IMR-90 (cell line): Measurements from ENCODE around the gene UNC13A. TPM values are rescaled to one million over a fixed set of nuclear protein-coding genes. Genes with fewer than 3 reads are reported as not detected.

Source experiments
- ATAC-seq: fragments of 200-7000 bp; cut with Tn5 transposase; 2 replicates; pipeline ENCODE4 v1.9.1; 2020; ENCODE audit warnings: low read depth, mild to moderate bottlenecking, moderate library complexity
- BruUV-seq: library from RNA; stranded (reverse); fragments of 400-500 nt; replicated peaks from 2 replicates; lab custom pipeline; 2021; lab: Mats Ljungman, UMichigan
- CTCF ChIA-PET: fragments of 300-600 bp; formaldehyde crosslinking; extraction: SDS; loops from one replicate; lab custom pipeline; 2021; ENCODE audit warnings: antibody characterized with exemption; lab: Yijun Ruan, JAX
- POLR2A ChIA-PET: fragments of 300-600 bp; sonication (Branson Sonifier 250); formaldehyde crosslinking; loops from one replicate; lab custom pipeline; 2022; ENCODE audit warnings: antibody characterized with exemption; ENCODE audit not compliant: unreplicated experiment; lab: Charles Lee
- DNase-seq: peaks from one replicate; pipeline ENCODE4 v3.0.0; 2013
- H2AFZ ChIP-seq: replicated peaks from 2 replicates; pipeline ENCODE3; 2013; ENCODE audit warnings: low read length, mild to moderate bottlenecking; ENCODE audit not compliant: poor library complexity
- H2AK5ac ChIP-seq: 2 replicates; pipeline ENCODE4 v1.6.1; 2013; ENCODE audit warnings: low read depth, low read length, inconsistent platforms
- H2AK9ac ChIP-seq: replicated peaks from 2 replicates; pipeline ENCODE3; 2013; ENCODE audit warnings: mild to moderate bottlenecking, low read depth, low read length, moderate library complexity; ENCODE audit not compliant: poor library complexity
- H2BK120ac ChIP-seq: 2 replicates; pipeline ENCODE4 v1.6.1; 2013; ENCODE audit warnings: low read depth, low read length, inconsistent platforms
- H2BK15ac ChIP-seq: 3 replicates; pipeline ENCODE4 v1.6.1; 2013; ENCODE audit warnings: low read depth, low read length, inconsistent platforms
- H2BK20ac ChIP-seq: 2 replicates; pipeline ENCODE4 v1.6.1; 2013; ENCODE audit warnings: low read depth, mild to moderate bottlenecking, inconsistent platforms, low read length, moderate library complexity
- H2BK5ac ChIP-seq: 2 replicates; pipeline ENCODE4 v1.6.1; 2013; ENCODE audit warnings: mild to moderate bottlenecking, low read depth, low read length, inconsistent platforms; ENCODE audit not compliant: poor library complexity, severe bottlenecking
- H3K14ac ChIP-seq: replicated peaks from 2 replicates; pipeline ENCODE4 v1.6.1; 2013; ENCODE audit warnings: low read depth, low read length, inconsistent platforms
- H3K18ac ChIP-seq: 2 replicates; pipeline ENCODE4 v1.6.1; 2013; ENCODE audit warnings: low read depth, low read length, control low read depth
- H3K23ac ChIP-seq: 2 replicates; pipeline ENCODE4 v1.6.1; 2013; ENCODE audit warnings: low read depth, low read length, inconsistent platforms
- H3K27ac ChIP-seq: 2 replicates; pipeline ENCODE4 v1.5.1; 2013; ENCODE audit warnings: mild to moderate bottlenecking, control low read depth, low read length; ENCODE audit not compliant: insufficient read depth
- H3K27me3 ChIP-seq: 2 replicates; pipeline ENCODE4 v1.6.1; 2013; ENCODE audit warnings: low read length; ENCODE audit not compliant: control insufficient read depth, insufficient read depth
- H3K36me3 ChIP-seq: 2 replicates; pipeline ENCODE4 v1.6.1; 2013; ENCODE audit warnings: low read length, mixed read lengths; ENCODE audit not compliant: control insufficient read depth, insufficient read depth
- H3K4ac ChIP-seq: 2 replicates; pipeline ENCODE4 v1.6.1; 2013; ENCODE audit warnings: low read depth, low read length, inconsistent platforms
- H3K4me1 ChIP-seq: 2 replicates; pipeline ENCODE4 v1.6.1; 2013; ENCODE audit warnings: low read length, mixed read lengths; ENCODE audit not compliant: control insufficient read depth, insufficient read depth
- H3K4me2 ChIP-seq: 2 replicates; pipeline ENCODE4 v1.6.1; 2013; ENCODE audit warnings: low read depth, mild to moderate bottlenecking, control low read depth, low read length, moderate library complexity
- H3K4me3 ChIP-seq: 2 replicates; pipeline ENCODE4 v1.5.1; 2013; ENCODE audit warnings: low read depth, mild to moderate bottlenecking, control low read depth, low read length, moderate library complexity; ENCODE audit not compliant: insufficient read depth
- H3K56ac ChIP-seq: 2 replicates; pipeline ENCODE4 v1.6.1; 2013; ENCODE audit warnings: low read length, inconsistent platforms; ENCODE audit not compliant: insufficient read depth; ENCODE audit errors: extremely low read depth
- H3K79me1 ChIP-seq, 2 experiments: 2 replicates each; pipeline ENCODE4 v1.6.1; 2013; ENCODE audit warnings: low read length in 2 of 2, inconsistent platforms in 1 of 2, low read depth in 1 of 2
- H3K9ac ChIP-seq: 2 replicates; pipeline ENCODE4 v1.6.1; 2013; ENCODE audit warnings: low read depth, low read length, control low read depth
- H3K9me1 ChIP-seq: 2 replicates; pipeline ENCODE4 v1.6.1; 2013; ENCODE audit warnings: low read length, inconsistent platforms; ENCODE audit not compliant: insufficient read depth
- H3K9me3 ChIP-seq: 2 replicates; pipeline ENCODE4 v1.6.1; 2013; ENCODE audit warnings: low read length; ENCODE audit not compliant: control insufficient read depth, insufficient read depth
- H4K20me1 ChIP-seq: 2 replicates; pipeline ENCODE4 v1.6.1; 2013; ENCODE audit warnings: low read length, inconsistent platforms; ENCODE audit not compliant: insufficient read depth
- H4K5ac ChIP-seq: 2 replicates; pipeline ENCODE4 v1.6.1; 2013; ENCODE audit warnings: mild to moderate bottlenecking, low read depth, low read length, control low read depth
- H4K8ac ChIP-seq, 2 experiments: 2 replicates each; pipeline ENCODE4 v1.6.1; 2013; ENCODE audit warnings: low read depth in 2 of 2, low read length in 2 of 2, control low read depth in 1 of 2, inconsistent platforms in 1 of 2
- H4K91ac ChIP-seq: 2 replicates; pipeline ENCODE4 v1.6.1; 2013; ENCODE audit warnings: low read depth, low read length, inconsistent platforms; ENCODE audit not compliant: insufficient read depth
- CEBPB ChIP-seq: IDR thresholded peaks from 2 replicates; pipeline ENCODE4 v1.6.1; 2012; ENCODE audit warnings: low read depth, low read length, improper control_type of control experiment
- CHD1 ChIP-seq: IDR thresholded peaks from 2 replicates; pipeline ENCODE4 v1.6.1; 2012; ENCODE audit warnings: low read depth, low read length, improper control_type of control experiment
- MAFK ChIP-seq: IDR thresholded peaks from 2 replicates; pipeline ENCODE4 v1.6.1; 2012; ENCODE audit warnings: low read depth, low read length, improper control_type of control experiment
- MAZ ChIP-seq: IDR thresholded peaks from 2 replicates; pipeline ENCODE4 v1.6.1; 2012; ENCODE audit warnings: low read depth, mild to moderate bottlenecking, low read length, improper control_type of control experiment, moderate library complexity, borderline replicate concordance
- NFE2L2 ChIP-seq: fragments of 150-350 bp; IDR thresholded peaks from 2 replicates; pipeline ENCODE4 v1.6.1; 2016; ENCODE audit warnings: low read depth, mild to moderate bottlenecking, low read length
- RAD21 ChIP-seq: IDR thresholded peaks from 2 replicates; pipeline ENCODE4 v1.6.1; 2012; ENCODE audit warnings: low read length, improper control_type of control experiment
- RCOR1 ChIP-seq: IDR thresholded peaks from 2 replicates; pipeline ENCODE4 v1.6.1; 2012; ENCODE audit warnings: mild to moderate bottlenecking, low read length, improper control_type of control experiment; ENCODE audit not compliant: insufficient replicate concordance
- RFX5 ChIP-seq: IDR thresholded peaks from 2 replicates; pipeline ENCODE4 v1.8.0; 2012; ENCODE audit warnings: low read depth, mild to moderate bottlenecking, low read length, moderate library complexity
- WGBS, 2 experiments: methylation state at CpG; one replicate each; pipeline versions ENCODE4 v1.1.5 to v1.1.7; 2013; ENCODE audit warnings: missing lambda C conversion rate in 2 of 2; ENCODE audit not compliant: insufficient read length in 1 of 2; ENCODE audit errors: extremely low coverage in 2 of 2; 5-methylcytosine and 5-hydroxymethylcytosine counted together
- dilution Hi-C: fragments of 300-500 bp; cut with HindIII; formaldehyde crosslinking; loops from one replicate; pipeline ENCODE4 v1.14.3; 2018; ENCODE audit warnings: low sequenced_read_pairs; ENCODE audit not compliant: unreplicated experiment
- in situ Hi-C: fragments of 300-500 bp; cut with MboI; formaldehyde crosslinking; loops from 3 replicates; pipeline ENCODE4 v1.14.3; 2019; ENCODE audit warnings: low sequenced_read_pairs, inconsistent platforms, mixed read lengths
- intact Hi-C: fragments of 100-400 bp; cut with micrococcal nuclease; formaldehyde crosslinking; loops from 2 replicates; pipeline ENCODE4 v1.10.0; 2022
- polyA plus RNA-seq, 3 experiments: library from polyadenylated mRNA; depleted of rRNA; stranded (reverse); fragments of >200 nt; gene quantifications; 2 replicates each; pipeline ENCODE4 v1.2.3, GENCODE V29; 2012; ENCODE audit warnings: low replicate concordance in 1 of 3
- total RNA-seq: library from RNA; depleted of rRNA; stranded (reverse); fragments of >200 nt; gene quantifications from 2 replicates; pipeline ENCODE4 v1.2.3, GENCODE V29; 2012
- TF ChIP-seq, protein P1 (sequence below): fragments of 150-350 bp; IDR thresholded peaks from 2 replicates; pipeline ENCODE4 v1.6.1; 2017; ENCODE audit warnings: mild to moderate bottlenecking, antibody characterized with exemption, low read length, low read depth
- TF ChIP-seq, protein P2 (sequence below): conservative IDR thresholded peaks from 2 replicates; pipeline ENCODE4 v1.5.1; 2012; ENCODE audit warnings: mild to moderate bottlenecking, low read depth, low read length, improper control_type of control experiment
- TF ChIP-seq, protein P3 (sequence below): fragments of 150-350 bp; IDR thresholded peaks from 2 replicates; pipeline ENCODE4 v1.6.1; 2016; ENCODE audit warnings: low read depth, mild to moderate bottlenecking, low read length, moderate library complexity, borderline replicate concordance

Gene UNC13A
- total and polyA plus RNA-seq, 2 of the 4 experiments (the other 2 are of a cell fraction): 0.18 to 0.22 TPM

DNA sequence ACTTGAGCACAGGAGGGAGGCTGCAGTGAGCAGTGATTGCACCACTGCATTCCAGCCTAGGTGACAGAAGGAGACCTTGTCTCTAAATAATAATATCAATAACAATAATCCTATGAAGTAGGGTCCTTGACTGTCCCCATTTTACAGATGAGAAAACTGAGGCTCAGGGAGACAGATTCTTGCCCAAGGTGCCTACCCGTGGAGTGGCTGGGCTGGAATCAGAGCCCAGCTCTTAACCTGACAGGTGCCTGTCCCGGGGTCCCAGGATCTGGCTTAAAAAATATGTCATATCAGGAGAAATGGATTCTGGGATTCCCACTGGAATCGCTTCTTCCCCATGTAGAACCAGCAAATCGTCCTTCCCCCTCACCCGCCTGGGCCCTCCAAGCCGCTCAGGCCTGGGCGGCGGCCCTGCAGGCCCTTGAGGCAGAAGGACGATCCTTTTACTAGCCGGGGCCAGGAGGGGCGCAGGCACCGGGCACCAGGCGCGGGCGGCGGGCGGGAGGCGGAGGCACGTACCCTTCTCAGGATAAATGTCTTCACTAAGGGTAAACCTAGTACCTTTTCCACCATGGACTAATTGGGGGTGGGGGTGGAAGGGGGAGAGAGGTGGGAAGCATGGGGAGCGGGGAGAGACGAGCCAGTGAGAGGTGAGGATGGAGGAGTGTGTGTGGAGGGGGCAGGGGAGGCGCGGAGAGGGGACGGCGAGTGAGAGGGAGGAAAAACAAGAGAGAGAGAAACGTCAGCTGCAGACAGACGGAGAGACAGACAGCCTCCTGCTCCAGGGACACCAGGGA, 72.1 kb downstream of the UNC13A start:
- TF ChIP-seq CHD1: no peak
- no peak for TF ChIP-seq RCOR1
- TF ChIP-seq RFX5: no peak
- TF ChIP-seq, protein P1, sequence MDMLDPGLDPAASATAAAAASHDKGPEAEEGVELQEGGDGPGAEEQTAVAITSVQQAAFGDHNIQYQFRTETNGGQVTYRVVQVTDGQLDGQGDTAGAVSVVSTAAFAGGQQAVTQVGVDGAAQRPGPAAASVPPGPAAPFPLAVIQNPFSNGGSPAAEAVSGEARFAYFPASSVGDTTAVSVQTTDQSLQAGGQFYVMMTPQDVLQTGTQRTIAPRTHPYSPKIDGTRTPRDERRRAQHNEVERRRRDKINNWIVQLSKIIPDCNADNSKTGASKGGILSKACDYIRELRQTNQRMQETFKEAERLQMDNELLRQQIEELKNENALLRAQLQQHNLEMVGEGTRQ: no peak
- TF ChIP-seq MAFK: no peak
- TF ChIP-seq RAD21: no peak
- TF ChIP-seq CEBPB: no peak
- TF ChIP-seq, protein P2, sequence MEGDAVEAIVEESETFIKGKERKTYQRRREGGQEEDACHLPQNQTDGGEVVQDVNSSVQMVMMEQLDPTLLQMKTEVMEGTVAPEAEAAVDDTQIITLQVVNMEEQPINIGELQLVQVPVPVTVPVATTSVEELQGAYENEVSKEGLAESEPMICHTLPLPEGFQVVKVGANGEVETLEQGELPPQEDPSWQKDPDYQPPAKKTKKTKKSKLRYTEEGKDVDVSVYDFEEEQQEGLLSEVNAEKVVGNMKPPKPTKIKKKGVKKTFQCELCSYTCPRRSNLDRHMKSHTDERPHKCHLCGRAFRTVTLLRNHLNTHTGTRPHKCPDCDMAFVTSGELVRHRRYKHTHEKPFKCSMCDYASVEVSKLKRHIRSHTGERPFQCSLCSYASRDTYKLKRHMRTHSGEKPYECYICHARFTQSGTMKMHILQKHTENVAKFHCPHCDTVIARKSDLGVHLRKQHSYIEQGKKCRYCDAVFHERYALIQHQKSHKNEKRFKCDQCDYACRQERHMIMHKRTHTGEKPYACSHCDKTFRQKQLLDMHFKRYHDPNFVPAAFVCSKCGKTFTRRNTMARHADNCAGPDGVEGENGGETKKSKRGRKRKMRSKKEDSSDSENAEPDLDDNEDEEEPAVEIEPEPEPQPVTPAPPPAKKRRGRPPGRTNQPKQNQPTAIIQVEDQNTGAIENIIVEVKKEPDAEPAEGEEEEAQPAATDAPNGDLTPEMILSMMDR: no peak
- TF ChIP-seq MAZ: no peak
- TF ChIP-seq NFE2L2: no peak
- TF ChIP-seq, protein P3, sequence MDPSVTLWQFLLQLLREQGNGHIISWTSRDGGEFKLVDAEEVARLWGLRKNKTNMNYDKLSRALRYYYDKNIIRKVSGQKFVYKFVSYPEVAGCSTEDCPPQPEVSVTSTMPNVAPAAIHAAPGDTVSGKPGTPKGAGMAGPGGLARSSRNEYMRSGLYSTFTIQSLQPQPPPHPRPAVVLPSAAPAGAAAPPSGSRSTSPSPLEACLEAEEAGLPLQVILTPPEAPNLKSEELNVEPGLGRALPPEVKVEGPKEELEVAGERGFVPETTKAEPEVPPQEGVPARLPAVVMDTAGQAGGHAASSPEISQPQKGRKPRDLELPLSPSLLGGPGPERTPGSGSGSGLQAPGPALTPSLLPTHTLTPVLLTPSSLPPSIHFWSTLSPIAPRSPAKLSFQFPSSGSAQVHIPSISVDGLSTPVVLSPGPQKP: no peak
- no peak overlapping the region for H2AK5ac ChIP-seq
- H3K36me3 ChIP-seq: no peaks in the 10 kb centered on the region
- H3K4me3 ChIP-seq: no peak overlapping the region
- peak overlapping the region; percentile 71 for H3K4me2 ChIP-seq
- intact Hi-C loops (no loop called here), dilution Hi-C loops (no loop called here), in situ Hi-C loops (no loop called here)
- no peak overlapping the region for H2AK9ac ChIP-seq
- H2BK5ac ChIP-seq: no peak overlapping the region
- no peaks in the 10 kb centered on the region for H3K79me1 ChIP-seq
- WGBS, 2 experiments: 0% methylated on average over 1 of the region's 27 CpGs; no CpG with 5 or more reads in 1 of the 2 experiments
- no peak overlapping the region for H3K23ac ChIP-seq
- ATAC-seq (peak; percentile 29), DNase-seq (no peak)
- CTCF ChIA-PET: interaction anchor here (1.4 kb wide), 1 partner anchor 151 kb away, joined by 3 read pairs; no protein-coding TSS in a partner anchor
- no peaks in the 10 kb centered on the region for H3K9me3 ChIP-seq
- peaks cover 6% of the 10 kb centered on the region for H3K27me3 ChIP-seq
- no peak overlapping the region for H3K27ac ChIP-seq
- no peak overlapping the region for H2BK20ac ChIP-seq
- no peak overlapping the region for H3K56ac ChIP-seq
- no peaks in the 10 kb centered on the region for H3K9me1 ChIP-seq
- BruUV-seq: no TSS peak
- H2BK15ac ChIP-seq: no peak overlapping the region
- H3K4ac ChIP-seq: no peak overlapping the region
- no peak overlapping the region for H3K18ac ChIP-seq
- no peak overlapping the region; the same call in 1 of the 2 replicates for H3K9ac ChIP-seq
- H2AFZ ChIP-seq: peak overlapping the region; percentile 53
- no peaks in the 10 kb centered on the region for H3K4me1 ChIP-seq
- no peak overlapping the region for H4K8ac ChIP-seq
- POLR2A ChIA-PET: no interaction called here
- H2BK120ac ChIP-seq: no peak overlapping the region
- H4K91ac ChIP-seq: no peak overlapping the region
- H4K5ac ChIP-seq: no peak overlapping the region
- no peak overlapping the region for H3K14ac ChIP-seq
- H4K20me1 ChIP-seq: no peaks in the 10 kb centered on the region
